Activated effector memory CD4-positive, alpha-beta T cell treated with Interleukin-2 at 50 U/mL for 16 hours (primary cell): Measurements from ENCODE around the gene SNCB.
"Not testable (repeated sequence)": the region's sequence is repeated elsewhere in the genome, so short reads cannot be mapped to it uniquely, and the experiment has no call there.

Experiments
- DNase-seq: peaks from one replicate; pipeline ENCODE4 v3.0.0-alpha.2; 2020

The SNCB gene

GRCh38 chr5:176596689-176597416, 33.5 kb downstream of the SNCB start:
- peak; percentile 60 for DNase-seq

GRCh38 chr5:176596069-176596644, 34.2 kb downstream of the SNCB start:
- DNase-seq: no peak

- no peak for DNase-seq
Measured at GRCh38 chr5:176595386-176595943, 34.9 kb downstream of the SNCB start.

GRCh38 chr5:176594554-176594953, 35.8 kb downstream of the SNCB start:
- DNase-seq: no peak

- DNase-seq: no peak
Measured at GRCh38 chr5:176593273-176593869, 37.0 kb downstream of the SNCB start.

- DNase-seq: no peak
Measured at GRCh38 chr5:176592573-176592972, 37.8 kb downstream of the SNCB start.

- DNase-seq: not testable (repeated sequence)
Measured at GRCh38 chr5:176591667-176592066, 38.7 kb downstream of the SNCB start.

- no peak for DNase-seq
Measured at GRCh38 chr5:176590035-176590717, 40.2 kb downstream of the SNCB start.

GRCh38 chr5:176589039-176589769, 41.1 kb downstream of the SNCB start:
- DNase-seq: no peak

- no peak for DNase-seq
Measured at GRCh38 chr5:176588297-176588696, 42.0 kb downstream of the SNCB start.

- DNase-seq: no peak
Measured at GRCh38 chr5:176587398-176587797, 42.9 kb downstream of the SNCB start.

GRCh38 chr5:176583076-176583475, 47.3 kb downstream of the SNCB start:
- DNase-seq: no peak

GRCh38 chr5:176581361-176581760, 49.0 kb downstream of the SNCB start:
- no peak for DNase-seq

GRCh38 chr5:176579323-176579722, 51.0 kb downstream of the SNCB start:
- DNase-seq: no peak

- DNase-seq: peak; percentile 22
Measured at GRCh38 chr5:176578391-176578808, 51.9 kb downstream of the SNCB start.

GRCh38 chr5:176577312-176578176, 52.8 kb downstream of the SNCB start:
- DNase-seq: no peak

GRCh38 chr5:176575488-176576422, 54.6 kb downstream of the SNCB start:
- DNase-seq: no peak

GRCh38 chr5:176575066-176575465, 55.3 kb downstream of the SNCB start:
- DNase-seq: no peak

GRCh38 chr5:176574297-176574591, 56.1 kb downstream of the SNCB start:
- DNase-seq: no peak

- DNase-seq: peak; percentile 61
Measured at GRCh38 chr5:176573564-176574296, 56.6 kb downstream of the SNCB start.
